ENCODE data around the gene SEC61A2.
"Not testable (repeated sequence)": the region's sequence is repeated elsewhere in the genome, so short reads cannot be mapped to it uniquely, and the experiment has no call there.

SEC61A2 gene

DNA sequence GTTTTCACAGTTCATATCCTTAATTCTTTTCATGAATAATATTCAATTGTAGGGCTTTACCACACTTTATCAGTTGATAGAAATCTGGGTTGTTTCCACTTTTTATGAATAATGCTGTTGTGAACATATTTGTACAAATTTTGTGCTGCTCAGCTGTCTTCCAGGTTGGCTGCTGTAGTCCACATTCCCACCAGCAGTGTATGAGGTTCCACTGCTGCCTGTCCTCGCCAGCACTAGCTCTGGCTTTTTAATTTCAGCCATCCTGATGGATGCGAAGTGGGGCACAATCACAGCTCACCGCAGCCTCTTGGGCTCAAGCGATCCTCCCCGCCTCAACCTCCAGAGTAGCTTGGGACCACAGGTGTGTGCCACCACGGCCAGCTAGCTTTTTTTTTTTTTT is 33.5 kb downstream of the SEC61A2 start:
- no peak for DNase-seq

DNA sequence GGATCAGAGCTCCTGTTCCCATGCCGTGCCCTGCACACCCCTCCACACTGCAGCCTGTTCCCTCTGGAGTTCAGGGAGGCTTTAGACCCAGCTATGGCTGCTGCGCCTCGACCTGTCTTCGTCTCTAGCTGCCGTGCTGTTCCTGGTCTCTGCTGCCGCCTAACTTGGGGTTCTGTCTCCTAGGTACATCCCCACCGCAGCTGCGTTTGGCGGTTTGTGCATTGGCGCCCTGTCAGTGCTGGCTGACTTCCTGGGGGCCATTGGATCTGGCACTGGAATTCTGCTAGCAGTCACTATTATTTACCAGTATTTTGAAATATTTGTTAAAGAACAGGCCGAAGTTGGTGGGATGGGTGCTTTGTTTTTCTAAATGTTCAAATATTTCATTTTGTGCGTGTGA is 34.6 kb downstream of the SEC61A2 start:
- no peak for DNase-seq

DNA sequence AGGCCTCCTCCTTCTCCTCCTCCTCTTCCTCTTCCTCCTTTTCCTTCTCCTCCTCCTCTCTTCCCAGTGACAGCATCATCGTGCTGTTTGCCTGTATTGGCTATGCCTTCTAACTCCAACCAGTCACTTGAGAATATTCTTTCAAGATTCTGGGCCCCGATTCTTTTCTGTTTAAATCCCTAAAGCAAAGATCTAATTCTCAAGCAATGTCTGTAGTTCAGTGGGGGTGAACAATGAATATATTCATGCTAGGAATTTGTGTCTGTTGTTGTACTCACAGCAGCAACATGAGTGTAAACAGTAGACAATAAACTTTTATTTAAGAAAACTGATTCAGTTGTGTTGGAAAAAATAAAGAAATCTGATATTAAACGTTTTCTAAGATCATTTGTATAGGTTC is 35.6 kb downstream of the SEC61A2 start:
- DNase-seq = no peak

DNA sequence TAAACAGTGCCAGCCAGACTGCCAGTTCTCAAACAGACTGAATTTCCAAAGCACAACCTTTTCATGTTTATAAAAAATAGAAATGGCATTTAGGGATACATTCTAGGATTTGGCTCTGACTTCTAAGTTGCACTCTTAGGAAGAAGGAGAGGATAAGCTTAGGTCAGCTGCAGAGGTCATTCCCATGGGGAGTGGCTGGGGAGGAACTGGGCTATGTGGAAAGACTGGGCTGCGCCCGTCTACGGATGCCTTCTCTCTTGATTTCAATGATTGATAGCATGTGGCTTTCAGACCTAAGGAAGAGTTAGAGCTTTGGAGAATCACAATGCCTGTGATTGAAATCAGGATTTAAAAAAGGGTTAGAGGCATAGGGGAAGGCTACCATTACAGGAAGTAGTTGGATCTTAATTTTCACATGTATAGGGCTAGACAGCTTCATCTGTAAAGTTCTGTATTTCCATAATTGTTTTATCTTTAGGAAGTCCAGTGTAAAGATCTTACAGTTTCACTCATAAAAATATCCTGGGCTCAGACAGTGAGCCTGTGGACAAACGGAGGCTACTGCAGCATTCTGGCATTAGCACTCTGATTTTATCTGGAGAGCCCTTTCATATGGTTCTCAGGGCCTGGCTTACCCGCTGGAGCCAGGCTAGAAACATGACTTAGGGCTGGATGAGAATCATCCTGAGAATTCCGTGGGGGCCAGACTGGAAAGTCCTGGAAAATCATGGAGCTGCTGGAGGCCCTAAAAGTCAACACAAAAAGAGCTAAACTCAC is 36.7 kb downstream of the SEC61A2 start:
- no peak for DNase-seq

DNA sequence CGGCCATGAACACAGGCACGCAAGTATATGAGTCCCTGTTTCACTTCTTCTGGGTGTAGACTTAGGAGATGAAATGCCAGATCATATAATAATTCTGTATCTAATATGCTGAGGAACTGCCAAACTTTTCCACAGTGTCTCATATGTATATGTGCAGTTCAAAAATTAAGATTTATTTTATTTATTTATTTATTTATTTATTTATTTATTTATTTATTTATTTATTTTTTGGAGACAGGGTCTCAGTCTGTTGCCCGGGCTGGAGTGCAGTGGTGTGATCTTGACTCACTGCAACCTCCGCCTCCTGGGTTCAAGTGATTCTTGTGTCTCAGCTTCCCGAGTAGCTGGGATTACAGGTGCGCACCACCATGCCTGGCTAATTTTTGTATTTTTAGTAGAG is 42.0 kb downstream of the SEC61A2 start:
- DNase-seq = not testable (repeated sequence)

DNA sequence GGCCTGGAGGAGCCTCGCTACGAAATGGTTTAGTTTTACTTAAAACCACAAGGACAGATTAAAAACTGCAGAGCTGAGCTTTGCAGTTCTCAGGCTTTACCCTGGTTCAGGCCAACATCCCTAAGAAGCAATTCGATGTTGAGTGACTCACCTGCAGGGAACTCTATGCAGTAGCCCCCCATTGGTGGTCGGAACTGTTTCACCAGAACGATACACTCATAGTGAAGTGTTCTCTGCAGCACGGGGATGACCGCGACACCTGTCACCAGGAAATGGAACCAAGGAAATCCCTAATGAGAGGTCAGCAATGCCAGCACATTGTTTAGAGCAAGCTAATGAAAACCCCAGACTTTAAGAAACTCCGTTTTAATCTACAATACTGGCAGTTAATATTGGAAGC is 48.2 kb downstream of the SEC61A2 start:
- no peak for DNase-seq

DNA sequence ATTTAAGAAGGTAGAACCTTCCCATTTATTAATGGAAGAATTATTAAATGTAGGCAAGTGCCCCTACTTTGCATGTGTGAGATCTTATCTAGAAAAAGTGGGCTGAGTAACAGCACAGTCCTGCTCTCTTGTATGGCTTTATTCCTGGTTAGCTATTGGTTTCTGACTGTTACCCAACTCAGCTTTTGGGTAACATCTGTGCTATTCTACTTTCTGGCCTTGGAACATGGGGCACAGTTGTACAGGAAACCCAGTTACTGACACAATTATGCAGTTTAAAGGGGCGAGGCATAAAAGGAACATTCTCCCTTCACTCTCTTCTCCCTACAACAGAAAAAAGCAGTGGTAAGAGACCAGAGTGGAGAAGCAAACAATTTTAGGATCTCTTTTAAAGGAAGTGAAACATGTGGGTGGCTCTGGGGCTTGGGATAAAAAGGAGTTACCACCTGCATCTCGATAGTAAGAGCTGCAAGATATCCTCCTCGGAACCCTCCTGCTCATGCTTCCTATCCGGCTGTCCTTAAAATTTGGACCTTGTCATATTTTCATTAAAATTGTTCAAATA is 50.2 kb downstream of the SEC61A2 start:
- DNase-seq = no peak

DNA sequence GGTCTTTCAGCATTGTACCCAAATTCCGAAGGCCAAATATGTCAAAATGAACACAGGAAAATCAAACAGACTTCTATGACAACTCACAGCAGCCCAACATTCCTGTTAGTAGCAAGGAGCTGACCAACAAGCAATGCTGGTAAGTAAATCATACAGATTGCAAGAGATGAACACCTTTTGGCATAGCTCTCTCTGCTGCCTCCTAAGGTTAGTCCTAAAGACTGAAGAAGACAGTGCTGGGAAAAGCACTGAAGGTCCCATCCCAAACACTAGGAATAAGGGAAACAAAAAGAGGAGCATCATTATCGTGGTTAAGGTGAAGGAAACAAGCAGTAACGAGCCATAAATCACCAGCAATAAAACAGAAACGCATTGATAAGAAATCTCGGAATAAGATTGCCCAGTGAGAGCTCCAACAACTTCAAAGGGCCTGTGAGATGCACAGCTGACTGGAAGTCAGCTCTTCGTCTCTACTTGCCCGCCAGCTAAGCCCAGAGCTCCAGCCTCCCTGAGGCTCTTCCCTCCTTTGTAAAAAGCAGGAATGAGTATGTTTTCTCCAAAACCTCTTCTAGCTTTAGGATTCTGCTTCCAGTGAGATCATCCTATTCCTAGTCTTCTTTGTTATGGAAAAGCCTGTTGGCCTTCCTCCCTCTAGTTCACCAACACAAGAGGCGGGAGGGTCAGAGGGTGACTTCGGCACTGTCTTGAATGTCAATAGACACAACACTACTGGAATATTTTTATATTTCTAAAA is 50.9 kb downstream of the SEC61A2 start:
- no peak for DNase-seq

DNA sequence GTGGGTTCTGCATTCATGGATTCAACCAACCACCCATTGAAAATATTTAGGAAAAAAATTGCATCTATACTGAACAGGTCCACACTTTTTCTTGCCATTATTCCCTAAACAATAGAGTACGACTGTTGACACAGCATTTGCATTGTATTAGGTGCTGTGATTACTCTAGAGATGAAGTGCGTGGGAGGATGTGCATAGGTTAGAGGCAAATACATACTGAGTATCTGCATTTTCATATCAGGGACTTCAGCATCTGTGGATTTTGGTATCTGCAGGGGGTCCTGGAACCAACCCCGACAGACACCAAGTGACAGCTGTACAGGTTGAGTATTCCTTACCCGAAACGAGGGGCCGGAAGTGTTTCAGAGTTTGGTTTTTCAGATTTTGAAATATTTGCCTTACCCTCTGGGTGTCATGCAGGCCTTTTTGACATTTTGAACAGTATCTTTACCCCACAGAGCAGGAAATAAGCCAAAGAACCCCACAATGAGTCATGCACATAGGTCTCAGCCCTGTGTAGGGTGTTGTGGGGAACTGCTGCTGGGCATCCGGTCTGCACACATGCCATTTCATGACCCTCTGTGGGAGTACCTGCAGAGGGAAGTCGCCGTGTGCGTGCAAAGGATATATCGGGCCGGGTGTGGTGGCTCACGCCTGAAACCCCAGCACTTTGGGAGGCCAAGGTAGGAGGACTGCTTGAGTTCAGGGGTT is 51.7 kb downstream of the SEC61A2 start:
- DNase-seq = no peak

DNA sequence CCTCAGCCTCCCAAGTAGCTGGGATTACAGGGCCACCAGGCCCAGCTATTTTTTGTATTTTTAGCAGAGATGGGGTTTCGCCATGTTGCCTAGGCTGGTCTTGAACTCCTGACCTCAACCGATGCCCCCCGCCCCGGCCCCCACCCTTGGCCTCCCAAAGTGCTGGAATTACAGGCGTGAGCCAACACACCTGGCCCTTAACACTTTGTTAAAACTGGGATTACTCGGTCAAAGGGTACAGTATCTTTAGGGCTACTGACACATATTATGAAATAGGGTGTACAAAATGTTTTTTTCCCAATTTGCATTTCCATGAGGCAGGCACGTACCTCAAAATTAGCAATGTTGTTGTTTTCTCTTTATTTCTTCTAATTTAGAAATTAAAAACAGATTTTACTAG is 54.7 kb downstream of the SEC61A2 start:
- DNase-seq = no peak

DNA sequence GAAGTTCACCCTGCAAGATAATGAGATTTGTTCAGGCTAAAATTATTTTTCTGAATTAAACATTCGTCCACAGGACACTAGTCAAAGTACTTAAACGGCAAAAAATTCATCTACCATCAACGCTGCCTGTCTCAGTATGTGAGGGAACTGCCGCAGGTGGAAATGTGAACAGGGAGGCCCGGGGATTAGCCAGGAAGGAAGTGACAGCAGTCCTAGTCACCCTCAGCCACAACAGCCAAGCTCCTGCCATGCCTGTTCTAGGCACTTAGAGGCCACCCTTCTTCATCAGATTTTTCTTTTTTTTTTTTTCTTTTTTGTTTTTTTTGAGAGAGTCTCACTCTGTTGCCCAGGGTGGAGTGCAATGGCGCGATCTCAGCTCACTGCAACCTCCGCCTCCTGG is 56.8 kb downstream of the SEC61A2 start:
- DNase-seq = no peak

DNA sequence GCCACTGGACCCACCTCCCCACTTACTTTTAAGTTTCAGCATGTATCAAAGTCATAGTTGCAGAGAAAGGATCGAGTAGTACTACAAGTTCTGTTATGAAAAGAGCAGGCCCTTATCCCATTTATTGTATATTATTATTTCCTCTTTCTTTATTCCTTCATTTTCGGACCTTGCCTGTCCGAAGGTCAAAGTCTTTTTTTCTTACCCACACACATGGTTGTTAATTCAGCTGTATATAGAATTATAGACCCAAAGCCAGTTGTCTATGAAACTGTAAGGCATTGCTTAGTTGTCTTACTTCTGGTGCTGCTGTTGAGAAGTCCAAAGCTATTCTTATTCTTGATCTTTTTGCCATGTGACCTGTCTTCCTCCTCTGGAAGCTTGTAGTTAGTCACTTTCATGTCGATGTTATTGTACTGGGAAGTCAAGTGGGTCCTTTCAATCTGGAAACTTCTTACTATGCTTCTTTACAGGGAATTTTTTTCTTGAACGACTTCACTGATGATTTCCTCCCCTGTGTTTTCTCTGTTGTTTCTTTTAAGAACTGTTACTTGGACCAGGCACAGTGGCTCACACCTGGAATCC is 57.9 kb downstream of the SEC61A2 start:
- no peak for DNase-seq

DNA sequence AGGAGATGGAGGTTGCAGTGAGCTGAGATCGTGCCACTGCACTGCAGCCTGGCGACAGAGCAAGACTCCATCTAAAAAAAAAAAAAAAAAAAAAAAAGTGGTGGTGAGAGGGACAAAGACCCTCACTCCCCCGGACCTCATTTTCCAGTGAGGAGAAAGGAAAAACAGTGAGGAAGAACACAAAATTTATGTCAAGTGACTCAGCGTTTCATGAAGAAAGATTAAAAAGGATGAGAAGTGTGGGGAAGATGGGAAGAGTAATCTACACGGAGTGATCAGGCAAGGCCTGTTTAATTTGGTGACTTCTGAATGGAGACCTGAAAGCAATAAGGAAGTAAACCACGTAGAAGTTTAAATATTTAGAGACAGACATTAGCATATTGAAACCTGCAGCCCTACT is 59.2 kb downstream of the SEC61A2 start:
- no peak for DNase-seq

DNA sequence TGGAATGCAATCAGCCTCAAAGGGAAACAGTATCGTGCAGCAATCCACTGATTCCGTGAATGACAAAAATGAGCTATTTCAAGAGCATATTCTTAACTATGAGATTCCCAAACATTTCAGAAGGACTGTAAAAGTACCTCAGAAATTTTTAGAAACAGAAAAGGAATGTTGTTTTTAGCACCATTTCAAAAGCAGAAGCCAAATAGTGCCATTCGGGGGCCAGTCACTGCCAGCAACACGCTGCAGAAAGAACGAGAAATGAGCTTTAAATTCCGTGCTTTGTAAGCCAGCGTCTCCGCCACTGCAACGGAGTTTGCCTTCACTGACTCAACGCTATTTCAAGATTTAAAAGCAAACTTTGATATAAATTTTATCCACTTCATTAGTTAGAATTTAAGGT is 59.9 kb downstream of the SEC61A2 start:
- DNase-seq = no peak

DNA sequence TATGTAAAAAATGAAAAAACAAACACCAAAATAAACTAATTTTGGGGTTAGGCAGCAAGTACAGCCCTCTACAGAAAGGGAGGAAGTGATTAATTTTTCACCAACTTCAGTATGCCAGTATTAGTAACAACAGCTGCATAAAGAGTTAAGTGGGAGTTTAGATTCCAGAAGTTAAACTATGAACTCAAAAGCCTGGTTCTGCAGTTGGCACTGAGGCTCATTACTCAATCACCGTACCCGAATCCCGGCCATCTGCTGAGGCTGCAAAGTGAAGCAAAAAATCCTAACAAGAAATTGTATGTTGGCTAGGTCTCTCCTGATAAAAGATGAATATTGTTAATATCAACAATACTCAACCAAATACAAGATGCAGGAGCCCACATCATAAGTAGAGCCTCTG is 62.2 kb downstream of the SEC61A2 start:
- DNase-seq = no peak

DNA sequence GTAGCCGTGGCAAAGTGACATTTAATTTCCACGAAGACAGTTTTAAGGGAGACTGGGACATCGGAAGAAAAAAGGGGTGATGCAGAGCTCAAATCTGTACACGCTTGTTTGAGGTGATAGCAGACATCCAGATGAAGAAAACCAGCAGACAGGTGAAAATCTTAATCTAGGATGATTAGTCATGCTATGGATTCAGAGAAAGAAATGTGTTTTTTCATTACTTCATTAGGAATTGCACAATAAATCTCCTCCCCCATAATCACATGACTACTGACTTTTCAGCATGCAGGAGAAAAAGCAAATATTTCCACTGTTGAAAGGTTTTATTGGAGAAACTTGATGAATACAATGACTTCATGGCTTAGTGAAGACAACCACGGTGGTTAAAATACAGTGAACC is 63.7 kb downstream of the SEC61A2 start:
- no peak for DNase-seq

DNA sequence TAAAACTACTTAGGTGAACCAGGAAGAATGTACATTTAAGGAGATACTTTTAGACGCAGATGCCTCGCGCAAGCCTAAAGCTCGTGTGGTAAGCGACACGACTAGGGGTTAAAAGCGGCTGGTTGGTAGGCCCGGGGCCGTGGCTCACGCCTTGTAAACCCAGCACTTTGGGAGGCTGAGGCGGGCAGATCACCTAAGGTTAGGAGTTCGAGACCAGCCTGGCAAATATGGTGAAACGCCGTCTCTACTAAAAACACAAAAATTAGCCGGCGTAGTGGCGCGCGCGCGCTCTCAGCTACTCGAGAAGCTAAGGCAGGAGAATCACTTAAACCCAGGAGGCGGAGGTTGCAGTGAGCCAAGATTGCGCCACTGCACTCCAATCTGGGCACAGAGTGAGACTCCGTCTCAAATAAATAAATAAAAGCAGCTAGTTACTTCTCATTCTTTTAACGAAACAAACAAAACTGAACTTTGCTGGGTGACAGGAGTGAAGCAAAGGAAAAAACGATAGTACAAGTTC is 65.3 kb downstream of the SEC61A2 start:
- DNase-seq = no peak

DNA sequence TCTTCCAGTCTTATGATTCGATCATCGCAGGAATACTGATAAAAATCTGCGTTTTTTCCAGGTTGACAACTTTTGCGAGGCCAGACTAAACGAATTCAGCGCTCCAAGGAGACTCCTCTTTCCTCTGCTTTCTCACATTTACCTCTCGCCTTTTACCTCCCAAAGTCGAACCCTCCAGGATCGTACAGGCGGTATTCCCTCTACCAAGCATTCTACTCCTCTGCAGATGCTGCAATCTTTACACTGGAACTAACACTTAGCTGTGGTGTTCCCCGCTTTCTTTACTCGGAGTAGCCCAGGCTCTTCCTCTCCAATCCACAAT is 65.8 kb downstream of the SEC61A2 start:
- DNase-seq = no peak

DNA sequence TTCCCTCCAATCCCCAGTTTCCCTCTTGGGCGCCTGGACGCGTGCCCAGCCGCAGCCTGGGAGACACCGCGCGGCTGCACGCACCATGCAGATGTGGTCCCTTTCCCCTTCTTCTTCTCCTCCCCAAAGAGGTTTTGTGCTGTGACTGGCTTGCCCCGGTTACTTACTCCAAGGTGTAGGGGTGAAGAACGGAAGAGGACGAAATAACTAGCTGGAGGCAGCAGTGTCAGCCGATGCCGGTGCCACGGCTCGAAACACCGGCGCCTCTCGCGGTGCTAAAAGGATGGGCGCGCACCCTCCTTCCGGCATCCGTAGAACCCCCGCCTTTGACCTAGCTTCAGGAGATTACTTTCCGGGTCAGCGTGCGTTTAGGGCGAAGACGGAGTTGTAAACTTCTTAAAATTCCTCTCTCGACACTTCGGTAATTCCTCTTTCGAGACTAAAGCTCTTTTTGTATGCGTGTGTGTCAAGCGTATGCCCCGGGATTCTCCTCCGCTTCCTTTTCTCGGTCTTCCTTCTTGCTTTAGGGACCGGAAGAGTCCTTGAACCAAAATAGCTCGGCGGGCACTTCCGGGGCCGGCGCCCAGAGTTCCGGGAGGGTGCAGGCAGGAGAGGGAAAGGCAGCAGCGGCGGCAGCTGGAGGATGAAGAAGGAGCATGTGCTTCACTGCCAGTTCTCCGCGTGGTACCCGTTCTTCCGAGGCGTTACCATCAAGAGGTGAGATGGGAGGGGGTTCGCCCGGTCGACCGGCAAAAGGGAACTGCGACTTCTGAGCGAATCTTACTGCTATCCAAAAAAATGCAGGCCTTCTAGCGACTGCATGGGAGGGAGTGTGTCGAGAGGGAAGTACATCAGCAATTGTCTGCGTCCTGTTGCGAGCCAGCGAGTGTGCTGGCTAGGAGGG is 66.4 kb downstream of the SEC61A2 start, which contains the start of the genes CDC123 and NUDT5:
TSS of gene CDC123 (plus strand) at position 586 of the 904 bp plus-strand sequence. CDS start at position 644, 58 bp downstream.
TSS of gene NUDT5 (minus strand) at position 289 of the 904 bp plus-strand sequence. CDS start 9,600 bp downstream, outside the sequence.
- peak; percentile 63 for DNase-seq

DNA sequence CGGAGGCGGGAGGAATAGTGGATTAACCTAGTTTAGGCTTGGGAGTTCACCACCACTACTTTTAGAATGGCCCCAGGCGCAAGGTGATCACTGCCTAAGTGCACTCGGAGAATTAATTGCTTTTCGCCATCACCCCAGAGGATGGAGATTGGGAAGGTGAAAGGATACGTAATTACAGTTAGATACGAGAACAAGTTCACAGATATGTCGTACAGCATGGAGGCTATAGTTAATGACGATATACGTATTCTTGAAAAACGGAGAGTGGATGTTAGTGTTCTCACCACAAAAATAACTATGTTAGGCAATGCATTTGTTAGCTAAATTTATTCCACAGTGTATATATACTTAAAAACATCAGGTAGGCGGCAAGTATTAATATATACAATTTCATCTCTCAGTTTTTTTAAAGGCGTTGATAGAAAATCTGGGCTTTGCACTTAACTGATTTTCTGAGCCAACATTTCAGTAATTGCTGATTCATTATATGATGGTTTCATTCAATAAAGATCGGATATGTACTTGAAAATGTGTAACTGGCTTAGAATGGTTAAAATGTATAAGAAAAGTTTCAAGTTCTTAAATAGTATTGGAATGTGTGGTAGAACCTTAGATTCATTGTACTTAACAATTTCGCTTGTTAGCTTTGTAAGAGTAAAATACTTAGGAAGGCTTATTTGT is 67.2 kb downstream of the SEC61A2 start:
- DNase-seq = no peak

DNA sequence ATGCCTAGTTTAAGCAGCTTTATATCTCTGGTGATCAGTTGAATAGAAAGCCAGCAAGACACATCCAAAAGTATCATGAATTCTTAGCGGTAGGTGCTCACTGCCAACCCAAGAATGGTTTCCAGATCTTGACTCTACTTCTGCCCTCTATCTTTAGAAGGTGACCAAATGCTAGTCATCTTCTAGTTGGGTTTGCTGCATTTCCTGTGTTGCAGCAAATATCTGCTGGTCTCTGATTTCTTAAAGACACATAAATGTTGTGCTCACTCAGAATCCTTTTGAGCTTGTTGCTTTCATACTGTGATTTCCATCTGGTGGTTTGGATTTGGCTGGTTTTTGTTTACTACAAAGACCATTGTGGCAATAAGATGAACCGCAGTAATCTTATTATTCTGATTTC is 68.7 kb downstream of the SEC61A2 start:
- no peak for DNase-seq

All from NCI-H2107 (cell line).